HG03354 (cell line): Measurements from ENCODE around the gene TMOD1.

Experiments
- ATAC-seq: cut with Tn5 transposase; IDR thresholded peaks from one replicate; pipeline ENCODE4 v1.9.1; 2021; ENCODE audit warnings: mild to moderate bottlenecking; ENCODE audit not compliant: unreplicated experiment, poor library complexity, severe bottlenecking

TMOD1 gene

DNA sequence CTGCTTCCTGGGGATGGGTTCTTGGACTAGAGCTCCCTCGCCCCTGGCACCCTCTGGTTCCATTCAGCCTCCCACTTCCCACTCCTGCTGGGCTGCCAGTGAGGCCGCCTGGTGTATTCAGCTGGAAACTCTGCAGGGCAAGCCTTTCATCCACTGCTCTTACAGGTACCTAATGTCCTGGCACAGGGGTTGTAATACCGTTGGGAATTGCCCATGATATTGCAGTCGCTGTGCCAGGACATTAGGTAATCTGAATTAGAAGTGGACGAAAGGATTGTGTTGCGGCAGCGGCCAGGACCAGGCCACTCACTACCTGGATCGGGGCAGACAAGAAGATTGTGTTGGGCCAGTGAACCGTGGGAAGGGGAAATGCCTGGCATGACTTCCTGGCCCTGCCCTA is 13.1 kb downstream of the TMOD1 start:
- no peak for ATAC-seq

DNA sequence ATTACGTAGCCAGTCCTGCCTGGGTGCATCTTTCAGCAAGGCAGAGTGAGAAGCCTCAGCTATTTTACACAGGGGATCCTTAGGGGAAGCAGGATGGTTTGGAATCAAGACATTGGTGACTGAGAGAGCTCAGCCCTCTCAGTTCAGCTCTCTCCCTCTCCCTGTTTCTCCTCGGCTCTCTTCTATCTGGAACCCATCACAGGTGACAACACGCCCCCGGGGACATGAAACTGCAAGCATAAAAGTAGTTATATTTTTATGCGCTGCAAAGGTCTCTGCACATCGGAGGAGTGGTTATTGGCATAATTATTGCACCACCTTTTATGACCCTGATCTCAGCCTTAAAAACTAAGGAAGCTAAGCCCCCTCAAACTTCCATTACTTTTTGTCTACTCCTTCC is 14.2 kb downstream of the TMOD1 start:
- no peak for ATAC-seq

GRCh38 chr9:97516111-97516510 is 14.6 kb downstream of the TMOD1 start:
- no peak for ATAC-seq

DNA sequence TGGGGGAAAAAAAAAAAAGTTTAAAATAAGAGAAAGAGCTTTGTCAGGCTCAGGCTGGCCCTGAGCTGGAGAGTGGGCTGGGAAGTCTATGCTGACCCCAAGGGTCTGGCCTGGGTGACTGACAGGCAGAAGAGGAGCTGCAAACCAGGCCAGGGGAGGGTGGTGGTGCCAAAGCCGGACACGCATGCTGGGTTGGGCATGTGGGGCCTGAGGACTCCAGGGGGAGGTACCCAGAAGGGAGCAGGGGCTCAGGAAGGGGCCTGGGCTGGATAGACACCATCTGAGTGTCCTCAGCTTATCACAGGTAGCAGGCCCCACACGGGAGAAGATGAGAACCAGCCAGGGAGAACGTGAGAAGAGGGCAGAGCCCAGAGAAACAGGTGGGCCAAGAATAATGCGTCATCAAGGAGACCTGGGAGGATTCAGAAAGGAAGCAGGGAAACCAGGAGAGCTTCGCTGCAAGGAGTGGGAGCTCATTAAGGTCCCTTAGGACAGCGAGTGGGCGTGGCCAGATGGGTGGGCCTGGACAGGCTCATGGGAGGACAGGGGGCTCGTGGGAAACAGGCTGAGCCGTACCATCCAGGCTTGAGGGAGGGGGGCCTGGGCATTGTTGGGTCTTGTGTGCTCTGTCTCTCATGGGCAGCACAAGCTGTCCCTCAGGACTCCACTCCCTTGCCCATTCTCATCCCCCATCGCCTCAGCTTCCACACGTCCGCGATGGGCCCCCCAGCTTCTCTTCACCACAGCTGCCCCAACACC is 16.0 kb downstream of the TMOD1 start:
- ATAC-seq: no peak

DNA sequence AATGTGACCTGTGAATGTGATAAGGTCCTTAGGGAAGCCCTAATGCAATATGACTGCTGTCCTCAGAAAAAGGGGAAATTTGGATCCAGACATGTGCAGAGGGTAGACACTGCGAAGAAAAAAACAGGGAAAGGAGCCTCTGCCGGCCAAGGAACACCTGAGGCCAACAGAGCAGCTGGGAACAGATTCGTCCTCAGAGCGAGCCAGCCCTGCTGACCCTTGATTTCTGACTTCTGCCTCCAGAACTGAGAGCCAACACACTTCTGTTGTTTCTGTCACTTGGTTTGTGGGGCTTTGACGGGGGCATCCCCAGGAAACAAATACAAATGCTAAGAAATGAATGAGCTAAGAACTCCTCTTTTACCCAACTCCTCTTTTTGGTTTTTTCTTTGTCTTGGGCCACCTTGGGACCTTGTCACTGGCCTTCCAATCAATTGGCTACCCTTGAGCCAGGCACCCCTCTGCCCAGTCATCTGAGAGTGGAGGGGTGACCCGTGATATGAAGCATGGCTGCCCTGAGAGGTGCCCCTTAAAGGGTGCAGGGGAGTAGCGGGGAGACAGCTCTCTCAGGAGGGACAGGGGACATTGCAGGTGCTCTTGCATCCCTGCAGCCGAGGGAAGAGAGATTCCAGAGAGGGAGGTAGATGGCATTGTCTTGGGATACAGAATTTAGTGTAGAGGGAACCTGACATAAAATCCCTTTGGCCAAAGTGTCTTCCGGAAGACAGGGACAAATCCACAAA is 16.9 kb downstream of the TMOD1 start:
- ATAC-seq: no peak

DNA sequence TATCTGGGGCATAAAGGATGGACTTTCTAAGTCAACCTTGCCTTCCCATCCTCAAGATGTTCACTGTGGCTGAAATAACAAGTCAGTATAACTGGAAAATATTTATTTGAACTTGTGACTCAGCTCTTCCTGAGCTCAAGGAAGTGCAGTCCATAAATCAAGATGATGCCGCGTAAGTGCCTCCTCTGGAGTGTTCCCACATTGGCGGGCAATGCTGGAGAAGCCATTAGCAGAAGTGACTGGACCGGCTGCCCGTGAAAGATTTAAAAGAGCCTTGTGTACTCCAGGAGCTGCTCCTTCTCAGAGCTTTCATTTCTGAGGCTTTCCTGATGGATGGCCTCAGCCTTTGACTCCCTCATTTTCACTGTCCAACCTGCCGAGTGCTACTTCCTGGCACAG is 17.4 kb downstream of the TMOD1 start:
- no peak for ATAC-seq

DNA sequence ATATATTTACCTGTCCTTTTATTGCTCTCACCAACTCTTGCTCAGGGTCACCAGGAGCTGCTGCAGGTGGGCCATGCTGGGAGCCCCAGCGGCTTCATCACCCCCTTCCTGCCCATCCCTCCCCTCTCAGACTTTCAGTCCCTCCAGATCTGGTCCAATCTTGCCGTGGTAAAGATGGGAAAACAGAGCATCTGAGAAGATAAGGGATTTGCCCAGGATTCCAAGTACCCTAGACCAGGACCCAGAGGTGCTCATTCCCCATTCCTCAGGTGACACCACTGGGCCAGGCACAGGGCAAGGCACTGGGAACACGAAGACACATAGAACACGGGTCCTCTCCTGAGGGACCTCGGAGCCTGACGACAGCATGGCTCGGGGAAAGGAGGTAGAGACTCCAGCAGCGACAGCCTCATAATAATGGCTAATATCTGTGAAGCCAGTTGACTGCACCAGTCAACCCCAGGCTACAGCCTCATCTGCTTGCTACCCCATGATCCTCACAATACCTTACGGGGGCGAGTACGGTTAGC is 18.0 kb downstream of the TMOD1 start:
- no peak for ATAC-seq

GRCh38 chr9:97521576-97522333 is 20.3 kb downstream of the TMOD1 start:
- ATAC-seq: no peak

- no peak for ATAC-seq
Measured at GRCh38 chr9:97524424-97524823, 23.0 kb downstream of the TMOD1 start.

GRCh38 chr9:97525451-97525850 is 24.0 kb downstream of the TMOD1 start:
- no peak for ATAC-seq

- ATAC-seq: no peak
Measured at GRCh38 chr9:97526895-97527575, 25.6 kb downstream of the TMOD1 start.

- ATAC-seq: no peak
Measured at GRCh38 chr9:97527626-97528528, 26.4 kb downstream of the TMOD1 start.

DNA sequence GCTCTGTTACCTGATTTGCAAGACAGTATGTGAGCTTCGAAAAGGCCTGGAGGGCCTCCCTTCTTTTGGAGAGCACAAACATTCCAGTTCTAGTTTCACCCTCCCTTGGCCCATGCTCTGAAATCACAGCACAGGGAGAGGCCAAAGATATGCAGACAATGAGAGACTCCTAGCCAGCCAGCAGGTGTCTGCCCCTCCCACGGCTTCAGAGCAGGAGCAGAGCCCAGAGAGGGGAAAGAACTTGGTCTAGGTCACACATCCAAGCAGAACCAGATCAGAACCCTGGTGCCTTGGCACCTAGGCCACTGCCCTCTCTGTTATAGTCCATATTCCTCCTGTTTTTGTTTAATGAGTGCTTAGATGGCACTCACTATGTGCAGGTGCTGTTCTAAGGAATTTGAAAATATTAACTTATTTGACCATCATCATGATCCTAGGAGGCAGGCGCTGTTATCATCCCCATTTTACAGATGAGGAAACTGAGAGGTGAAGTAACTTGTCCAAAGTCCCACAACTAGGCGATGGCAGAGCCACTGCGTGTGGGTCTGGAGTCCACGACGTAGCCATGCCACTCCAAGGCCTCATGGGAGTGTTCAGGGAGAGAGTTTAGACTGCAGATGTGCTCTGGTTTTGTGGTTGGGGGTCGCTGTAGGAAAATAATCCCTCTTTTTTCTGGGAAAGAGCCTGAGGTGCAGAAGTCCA is 27.2 kb downstream of the TMOD1 start:
- ATAC-seq: no peak

DNA sequence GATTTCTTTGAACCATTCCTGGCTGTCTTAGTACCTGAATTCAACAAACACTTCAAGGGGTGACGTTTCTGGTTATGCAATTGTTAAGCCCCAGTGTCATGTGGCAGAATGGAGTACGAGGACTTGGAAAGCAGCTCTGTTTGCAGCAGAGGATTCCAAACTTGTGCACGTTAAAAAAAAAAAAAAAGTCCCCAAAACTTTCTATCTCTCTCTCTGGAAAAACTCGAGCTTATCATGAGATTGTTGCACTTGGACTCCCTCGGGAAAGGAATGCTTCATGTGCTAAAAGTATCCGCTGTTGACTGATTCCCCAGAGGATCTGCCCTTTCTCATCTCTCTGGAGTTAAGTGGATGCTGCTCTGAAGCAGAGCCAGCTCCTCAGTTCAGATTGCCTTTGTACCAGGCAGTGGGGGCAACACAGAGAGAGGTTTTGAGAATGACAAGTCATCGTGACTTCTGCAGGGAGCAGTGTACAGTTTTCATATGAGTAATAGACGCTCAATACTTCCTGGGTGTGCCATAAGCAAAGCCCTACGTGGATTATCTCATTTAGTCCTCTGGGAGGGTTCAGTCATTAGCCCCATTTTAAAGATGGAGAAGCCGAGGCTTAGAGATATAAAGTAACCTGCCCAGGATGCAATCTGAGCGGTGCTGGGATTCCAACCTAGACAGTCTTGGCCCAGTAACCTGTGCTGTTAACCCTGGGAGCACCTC is 28.1 kb downstream of the TMOD1 start:
- ATAC-seq: peak; percentile 85

GRCh38 chr9:97531888-97532376 is 30.5 kb downstream of the TMOD1 start:
- no peak for ATAC-seq

- no peak for ATAC-seq
Measured at GRCh38 chr9:97534185-97534584, 32.7 kb downstream of the TMOD1 start.

- no peak for ATAC-seq
Measured at GRCh38 chr9:97534961-97535594, 33.6 kb downstream of the TMOD1 start.
